Thyroid gland (tissue), 4 donors: ENCODE results near the gene CD27.

Experiments
- CTCF ChIP-seq, 6 experiments: fragments of 200-600 bp in 3 of 6; fragments of 450-650 bp in 3 of 6; sonication (generic) in 3 of 6; IDR thresholded peaks; one replicate each; pipeline ENCODE4 v1.5.1; 2016 to 2019; ENCODE audit warnings: antibody characterized with exemption in 6 of 6, mild to moderate bottlenecking in 2 of 6, inconsistent platforms in 1 of 6, moderate library complexity in 1 of 6
- POLR2A ChIP-seq, 2 donors: fragments of 450-650 bp; IDR thresholded peaks; one replicate each; pipeline ENCODE4 v1.6.1; 2017; ENCODE audit warnings: antibody characterized with exemption in 2 of 2, mild to moderate bottlenecking in 2 of 2, moderate library complexity in 1 of 2

- TF ChIP-seq CTCF (IDR thresholded peaks at IDR 0.05) (no peak), POLR2A (IDR thresholded peaks at IDR 0.05) (no peak)
Observed at GRCh38 chr12:6418796-6419195, 26.0 kb upstream of the CD27 start.
